Stimulated activated naive B cell treated with anti-CD40 and anti-IgM and Interleukin-4, amounts not matched to agents 10 μg/mL and 1 μg/mL and 100 μg/mL, for 72 hours (primary cell): Measurements from ENCODE around the gene SLC28A1.
A peak's percentile ranks its signal among the peaks of the same experiment; 100 is the strongest.
"Not testable (repeated sequence)": the region's sequence is repeated elsewhere in the genome, so short reads cannot be mapped to it uniquely, and the experiment has no call there.

Experiments used
- ATAC-seq, 2 donors: fragments of 150-1000 bp; cut with Tn5 transposase; replicated peaks; 2 replicates each; pipeline ENCODE4 v1.10.0; 2021; ENCODE audit warnings: moderate library complexity in 1 of 2
- DNase-seq: peaks from one replicate; pipeline ENCODE4 v3.0.0; 2021
- H3K27ac Mint-ChIP-seq: one replicate; pipeline ENCODE4 v1.8.0; 2022; ENCODE audit warnings: mild to moderate bottlenecking, mixed read lengths
- H3K27me3 Mint-ChIP-seq, 2 donors: one replicate each; pipeline ENCODE4 v1.8.0; 2022; ENCODE audit warnings: mixed read lengths in 2 of 2
- H3K36me3 Mint-ChIP-seq, 2 donors: one replicate each; pipeline ENCODE4 v1.8.0; 2022; ENCODE audit warnings: mixed read lengths in 2 of 2, mild to moderate bottlenecking in 1 of 2
- H3K4me1 Mint-ChIP-seq, 2 donors: one replicate each; pipeline ENCODE4 v1.8.0; 2022; ENCODE audit warnings: mixed read lengths in 2 of 2, mild to moderate bottlenecking in 1 of 2
- H3K4me3 Mint-ChIP-seq, 2 donors: one replicate each; pipeline ENCODE4 v1.8.0; 2022; ENCODE audit warnings: mild to moderate bottlenecking in 2 of 2, mixed read lengths in 2 of 2, moderate library complexity in 1 of 2
- H3K9me3 Mint-ChIP-seq, 2 donors: one replicate each; pipeline ENCODE4 v1.8.0; 2022; ENCODE audit warnings: mixed read lengths in 2 of 2, mild to moderate bottlenecking in 1 of 2

SLC28A1 gene

DNA sequence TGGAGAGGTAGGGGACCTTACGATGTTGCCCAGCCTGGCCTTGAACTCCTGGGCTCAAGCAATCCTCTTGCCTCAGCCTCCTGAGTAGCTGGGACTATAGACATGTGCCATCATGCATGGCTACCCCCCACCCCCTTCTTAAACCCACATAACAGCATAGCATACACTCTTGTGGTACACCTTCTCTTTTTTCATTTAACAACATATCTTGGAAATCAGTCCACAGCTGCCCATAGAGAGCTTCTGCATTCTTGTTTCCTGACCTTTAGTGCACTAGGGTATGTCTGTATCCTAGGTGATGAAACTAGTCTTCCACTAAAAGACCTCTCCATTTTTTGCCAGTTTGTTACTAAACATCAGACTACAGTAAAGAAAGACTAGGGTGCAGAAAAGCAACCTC lies 33.0 kb downstream of the SLC28A1 start:
- ATAC-seq, result peak; percentile 24 to 59
- H3K9me3 Mint-ChIP-seq, result peaks cover 0 to 3% of the 10 kb centered on the region in 2 donors
- H3K27ac Mint-ChIP-seq, result no peak overlapping the region
- H3K4me1 Mint-ChIP-seq, result peaks cover 9 to 17% of the 10 kb centered on the region in 2 donors
- H3K27me3 Mint-ChIP-seq, result peaks cover 11 to 13% of the 10 kb centered on the region in 2 donors
- DNase-seq, result no peak
- H3K4me3 Mint-ChIP-seq, result no peak overlapping the region
- H3K36me3 Mint-ChIP-seq, result peaks cover 2 to 3% of the 10 kb centered on the region in 2 donors

- Mint-ChIP-seq H3K4me1 (peaks cover 8 to 17% of the 10 kb centered on the region in 2 donors), H3K9me3 (peaks cover 0 to 3% of the 10 kb centered on the region in 2 donors), H3K27me3 (peaks cover 9 to 11% of the 10 kb centered on the region in 2 donors), H3K27ac (no peak overlapping the region), H3K4me3 (no peak overlapping the region), H3K36me3 (peaks cover 2 to 3% of the 10 kb centered on the region in 2 donors)
- ATAC-seq (no peak), DNase-seq (no peak)
These were observed 34.7 kb downstream of the SLC28A1 start for GRCh38 chr15:84919106-84919667.

- no peaks in the 10 kb centered on the region for H3K27me3 Mint-ChIP-seq
- DNase-seq (no peak), ATAC-seq (no peak)
- H3K9me3 Mint-ChIP-seq, result no peaks in the 10 kb centered on the region
- no peak overlapping the region for H3K4me3 Mint-ChIP-seq
- H3K4me1 Mint-ChIP-seq, result peaks cover 0 to 5% of the 10 kb centered on the region in 2 donors
- H3K36me3 Mint-ChIP-seq, result no peaks in the 10 kb centered on the region
- no peak overlapping the region for H3K27ac Mint-ChIP-seq
These were observed 36.7 kb downstream of the SLC28A1 start for GRCh38 chr15:84921121-84921520.

GRCh38 chr15:84922530-84922929 lies 38.1 kb downstream of the SLC28A1 start:
- Mint-ChIP-seq H3K27ac (no peak overlapping the region), H3K4me1 (peaks cover 0 to under 1% of the 10 kb centered on the region in 2 donors), H3K27me3 (no peaks in the 10 kb centered on the region), H3K9me3 (no peaks in the 10 kb centered on the region), H3K36me3 (no peaks in the 10 kb centered on the region), H3K4me3 (no peak overlapping the region)
- no peak for ATAC-seq
- no peak for DNase-seq

DNA sequence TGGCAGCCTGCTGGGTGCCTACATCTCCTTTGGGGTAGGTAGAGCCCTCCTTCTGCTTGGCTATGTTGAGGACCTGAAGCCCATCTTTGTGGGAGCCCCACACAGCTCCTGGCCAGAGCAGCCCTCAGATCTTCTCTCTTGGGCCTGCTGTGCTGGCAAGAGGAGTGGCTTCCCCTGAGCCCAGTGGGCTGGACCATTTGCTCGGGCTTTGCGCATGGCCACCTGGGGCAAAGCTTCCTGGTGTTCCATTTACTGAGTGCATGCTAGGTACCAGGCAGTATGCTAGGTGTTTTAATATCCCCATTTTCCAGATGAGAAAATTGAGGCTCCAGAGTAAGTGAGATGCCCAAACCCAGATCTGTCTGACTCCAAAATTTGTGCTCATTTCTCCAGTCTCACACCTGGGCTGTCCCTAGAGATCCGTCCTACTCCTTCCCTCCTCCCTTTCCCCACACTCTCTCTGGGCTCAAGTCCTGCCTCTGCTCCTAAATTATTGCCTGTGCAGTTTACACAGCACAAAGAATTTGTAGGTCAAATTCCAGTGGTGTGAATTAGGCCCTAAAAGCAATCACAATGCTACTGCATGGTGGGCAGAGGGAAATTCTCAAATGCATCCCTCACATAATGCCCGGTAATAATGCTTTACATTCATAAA lies 39.7 kb downstream of the SLC28A1 start:
- ATAC-seq (no peak), DNase-seq (no peak)
- H3K27me3 Mint-ChIP-seq, result no peaks in the 10 kb centered on the region
- no peak overlapping the region for H3K27ac Mint-ChIP-seq
- H3K4me1 Mint-ChIP-seq, result peaks cover 5 to 11% of the 10 kb centered on the region in 2 donors
- no peaks in the 10 kb centered on the region for H3K36me3 Mint-ChIP-seq
- H3K4me3 Mint-ChIP-seq, result no peak overlapping the region
- H3K9me3 Mint-ChIP-seq, result no peaks in the 10 kb centered on the region

DNA sequence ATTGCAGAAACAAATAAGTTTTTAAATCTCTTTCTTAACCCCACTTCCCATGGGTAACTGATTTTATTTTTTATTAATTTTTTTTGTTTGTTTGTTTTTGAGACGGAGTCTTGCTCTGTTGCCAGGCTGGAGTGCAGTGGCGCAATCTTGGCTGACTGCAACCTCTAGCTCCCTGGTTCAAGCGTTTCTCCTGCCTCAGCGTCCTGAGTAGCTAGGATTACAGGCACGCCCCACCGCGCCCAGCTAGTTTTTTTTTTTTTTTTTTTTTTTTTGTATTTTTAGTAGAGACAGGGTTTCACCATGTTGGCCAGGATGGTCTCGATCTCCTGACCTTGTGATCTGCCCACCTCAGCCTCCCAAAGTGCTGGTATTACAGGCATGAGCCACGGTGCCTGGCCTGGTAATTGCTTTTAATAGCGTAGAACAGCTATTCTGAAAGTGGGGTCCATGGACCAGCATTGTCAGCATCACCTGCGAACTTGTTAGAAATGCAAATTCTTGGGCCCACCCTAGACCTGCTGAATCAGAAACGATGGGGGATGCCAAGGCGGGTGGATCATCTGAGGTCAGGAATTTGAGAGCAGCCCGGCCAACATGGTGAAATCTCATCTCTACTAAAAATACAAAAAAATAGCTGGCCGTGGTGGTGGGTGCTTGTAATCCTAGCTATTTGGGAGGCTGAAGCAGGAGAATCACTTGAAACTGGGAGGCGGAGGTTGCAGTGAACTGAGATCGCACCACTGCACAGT lies 40.5 kb downstream of the SLC28A1 start:
- H3K4me1 Mint-ChIP-seq, result peaks cover 8 to 16% of the 10 kb centered on the region in 2 donors
- not testable (repeated sequence) for ATAC-seq, H3K27me3 Mint-ChIP-seq, H3K27ac Mint-ChIP-seq, H3K4me3 Mint-ChIP-seq, H3K36me3 Mint-ChIP-seq, DNase-seq, H3K9me3 Mint-ChIP-seq

GRCh38 chr15:84925906-84926305 lies 41.4 kb downstream of the SLC28A1 start:
- Mint-ChIP-seq H3K27me3 (no peaks in the 10 kb centered on the region), H3K4me1 (peaks cover 9 to 18% of the 10 kb centered on the region in 2 donors), H3K27ac (no peak overlapping the region), H3K4me3 (no peak overlapping the region), H3K9me3 (no peaks in the 10 kb centered on the region), H3K36me3 (no peaks in the 10 kb centered on the region)
- no peak for DNase-seq
- no peak for ATAC-seq

GRCh38 chr15:84926491-84927230 lies 42.2 kb downstream of the SLC28A1 start:
- H3K9me3 Mint-ChIP-seq, result no peaks in the 10 kb centered on the region
- DNase-seq (no peak), ATAC-seq (no peak)
- no peak overlapping the region for H3K4me3 Mint-ChIP-seq
- H3K27me3 Mint-ChIP-seq, result no peaks in the 10 kb centered on the region
- peaks cover 9 to 18% of the 10 kb centered on the region in 2 donors for H3K4me1 Mint-ChIP-seq
- no peak overlapping the region for H3K27ac Mint-ChIP-seq
- no peaks in the 10 kb centered on the region for H3K36me3 Mint-ChIP-seq

DNA sequence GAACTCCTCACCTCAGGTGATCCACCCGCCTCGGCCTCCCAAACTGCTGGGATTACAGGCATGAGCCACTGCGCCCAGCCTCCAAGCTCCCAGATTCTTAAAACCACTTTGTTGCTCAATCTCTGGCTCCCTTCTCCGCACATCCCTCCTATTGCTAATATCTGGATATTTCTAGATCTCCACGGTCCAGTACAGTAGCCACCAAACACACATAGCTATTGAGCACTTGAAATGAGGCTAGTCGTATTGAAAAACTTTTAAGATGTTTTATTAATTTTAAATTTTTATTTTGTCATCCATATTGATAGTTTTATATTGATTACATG lies 44.3 kb downstream of the SLC28A1 start:
- no peak overlapping the region for H3K27ac Mint-ChIP-seq

DNA sequence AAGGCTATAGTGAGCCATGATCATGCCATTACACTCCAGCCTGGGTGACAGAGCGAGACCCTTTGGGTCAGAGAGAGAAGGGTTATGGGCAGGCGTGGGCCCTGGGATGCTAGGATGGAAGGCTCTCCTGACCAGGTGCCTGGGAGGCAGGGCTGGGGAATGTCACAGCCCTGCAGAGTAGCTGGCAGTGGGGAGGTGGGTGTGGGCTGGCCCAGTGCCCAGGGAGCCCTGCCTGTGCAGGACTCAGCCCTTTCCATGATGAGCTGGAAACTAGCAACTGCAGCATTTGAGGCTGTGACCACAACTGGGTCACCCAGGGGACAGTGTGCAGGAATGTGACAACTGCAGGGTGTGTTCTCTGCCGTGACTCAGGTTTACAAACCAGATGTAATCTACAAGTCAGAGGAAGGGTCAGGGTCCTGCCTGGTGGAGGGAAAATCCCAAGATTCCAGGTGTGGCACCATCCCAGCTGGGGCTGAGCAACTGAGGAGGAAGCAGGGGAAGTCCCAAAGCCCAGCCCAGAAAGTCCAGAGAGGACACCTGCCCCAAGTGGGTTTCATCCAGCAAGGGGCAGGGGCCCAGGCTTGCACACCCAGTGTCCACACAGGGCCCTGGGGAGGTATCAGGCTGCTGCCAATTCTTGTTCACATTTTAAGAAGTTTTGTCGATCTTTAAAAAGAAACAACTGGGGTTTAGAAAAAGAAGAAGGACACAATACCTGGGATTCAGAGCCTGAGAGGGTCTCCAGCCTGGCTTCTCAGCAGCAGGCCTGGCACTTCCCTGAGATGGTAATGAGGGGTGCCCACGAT lies 45.5 kb downstream of the SLC28A1 start:
- Mint-ChIP-seq H3K36me3 (no peaks in the 10 kb centered on the region), H3K4me3 (no peak overlapping the region), H3K27ac (no peak overlapping the region), H3K9me3 (no peaks in the 10 kb centered on the region), H3K27me3 (no peaks in the 10 kb centered on the region), H3K4me1 (peaks cover 9 to 18% of the 10 kb centered on the region in 2 donors)
- DNase-seq, result peak; percentile 6
- ATAC-seq, result peak; percentile 55 to 65

More for the DNA sequence above, 44.3 kb downstream of the SLC28A1 start:
- DNase-seq (no peak), ATAC-seq (no peak)
- Mint-ChIP-seq H3K36me3 (no peaks in the 10 kb centered on the region), H3K4me3 (no peak overlapping the region), H3K27me3 (no peaks in the 10 kb centered on the region), H3K4me1 (peaks cover 9 to 18% of the 10 kb centered on the region in 2 donors), H3K9me3 (no peaks in the 10 kb centered on the region)

DNA sequence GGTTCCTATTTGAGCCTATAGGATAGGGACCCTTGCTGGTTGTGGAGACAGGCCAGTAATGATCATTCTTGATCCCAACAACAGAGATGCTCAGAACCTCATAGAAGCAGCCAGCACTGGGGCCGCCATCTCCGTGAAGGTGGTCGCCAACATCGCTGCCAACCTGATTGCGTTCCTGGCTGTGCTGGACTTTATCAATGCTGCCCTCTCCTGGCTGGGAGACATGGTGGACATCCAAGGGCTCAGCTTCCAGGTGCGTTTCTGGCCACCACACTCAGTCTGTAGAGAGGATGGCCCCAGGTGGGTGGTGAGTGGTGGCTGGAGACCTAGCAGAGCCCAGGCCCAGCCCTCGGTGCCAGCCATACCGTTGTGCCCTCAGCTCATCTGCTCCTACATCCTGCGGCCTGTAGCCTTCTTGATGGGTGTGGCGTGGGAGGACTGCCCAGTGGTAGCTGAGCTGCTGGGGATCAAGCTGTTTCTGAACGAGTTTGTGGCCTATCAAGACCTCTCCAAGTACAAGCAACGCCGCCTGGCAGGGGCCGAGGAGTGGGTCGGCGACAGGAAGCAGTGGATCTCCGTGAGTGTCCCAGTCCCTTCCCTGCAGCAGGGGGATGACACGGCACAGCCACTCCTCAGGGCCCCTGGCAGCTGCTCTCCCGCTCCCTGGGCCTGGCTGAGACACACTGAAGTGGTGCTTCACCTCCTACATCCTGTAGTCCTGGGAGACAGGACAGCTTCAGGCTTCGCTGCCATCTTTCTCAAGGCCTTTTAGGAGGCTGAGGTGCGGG lies 50.7 kb downstream of the SLC28A1 start:
- H3K9me3 Mint-ChIP-seq, result no peaks in the 10 kb centered on the region
- no peaks in the 10 kb centered on the region for H3K36me3 Mint-ChIP-seq
- H3K27me3 Mint-ChIP-seq, result peaks cover 6 to 12% of the 10 kb centered on the region in 2 donors
- ATAC-seq (no peak), DNase-seq (no peak)
- H3K27ac Mint-ChIP-seq, result no peak overlapping the region
- no peak overlapping the region for H3K4me3 Mint-ChIP-seq
- peaks cover 0 to under 1% of the 10 kb centered on the region in 2 donors for H3K4me1 Mint-ChIP-seq

DNA sequence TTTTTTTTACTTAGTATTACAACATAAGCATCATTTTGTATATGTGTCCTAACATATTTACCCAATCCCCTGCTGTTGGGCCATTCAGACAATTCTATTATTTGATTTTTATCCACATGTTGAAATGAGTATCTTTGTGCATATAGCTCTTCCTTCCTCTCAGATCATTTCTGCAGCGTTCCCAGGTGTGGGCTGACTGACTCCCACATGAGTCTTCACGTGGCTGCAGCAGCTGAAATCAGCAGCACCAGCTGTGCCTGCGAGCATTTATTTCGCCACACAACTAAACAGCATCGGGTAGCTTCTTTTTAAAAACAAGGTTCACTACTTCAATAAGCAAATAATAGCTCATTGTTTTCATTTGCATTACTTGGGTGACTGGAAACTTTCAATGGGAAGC lies 52.7 kb downstream of the SLC28A1 start:
- no peak overlapping the region for H3K4me3 Mint-ChIP-seq
- no peak for ATAC-seq
- no peaks in the 10 kb centered on the region for H3K4me1 Mint-ChIP-seq
- DNase-seq, result no peak
- no peaks in the 10 kb centered on the region for H3K36me3 Mint-ChIP-seq
- no peak overlapping the region for H3K27ac Mint-ChIP-seq
- H3K9me3 Mint-ChIP-seq, result peaks cover 0 to 2% of the 10 kb centered on the region in 2 donors
- H3K27me3 Mint-ChIP-seq, result peaks cover 6 to 12% of the 10 kb centered on the region in 2 donors

DNA sequence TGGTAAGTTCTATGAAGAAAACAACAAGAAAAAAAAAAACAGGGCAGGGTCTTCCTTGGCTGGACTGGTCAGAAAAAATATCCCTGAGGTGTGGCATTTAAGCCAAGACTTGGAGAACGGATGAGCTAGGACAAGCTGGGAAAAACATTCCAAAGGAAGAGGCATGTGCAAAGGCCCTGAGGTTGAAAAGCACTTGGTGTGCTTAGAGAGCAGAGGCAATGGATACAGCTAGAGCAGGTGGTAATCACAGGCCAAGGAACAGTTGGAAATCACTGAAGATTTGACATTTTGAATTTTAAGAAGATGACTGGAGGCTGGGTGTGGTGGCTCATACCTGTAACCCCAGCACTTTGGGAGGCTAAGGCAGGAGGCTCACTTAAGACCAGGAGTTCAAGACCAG lies 54.3 kb downstream of the SLC28A1 start:
- no peak overlapping the region for H3K4me3 Mint-ChIP-seq
- no peaks in the 10 kb centered on the region for H3K36me3 Mint-ChIP-seq
- H3K9me3 Mint-ChIP-seq, result peaks cover 0 to 2% of the 10 kb centered on the region in 2 donors
- H3K27me3 Mint-ChIP-seq, result peaks cover 6 to 12% of the 10 kb centered on the region in 2 donors
- no peak overlapping the region for H3K27ac Mint-ChIP-seq
- H3K4me1 Mint-ChIP-seq, result no peaks in the 10 kb centered on the region
- no peak for DNase-seq
- ATAC-seq, result no peak
